HEK293 (cell line): ENCODE data around the gene MISP.

Experiments
- CTCF ChIP-seq: fragments of 450-650 bp; formaldehyde crosslinking; IDR thresholded peaks from 2 replicates; pipeline ENCODE4 v1.5.1; 2016; ENCODE audit warnings: missing biosample characterization, missing genetic modification characterization
- SETDB1 ChIP-seq: IDR thresholded peaks from one replicate; pipeline ENCODE4 v1.6.1; 2017; ENCODE audit warnings: mild to moderate bottlenecking, low read length, moderate library complexity, mixed read lengths; ENCODE audit not compliant: insufficient read length
- SP3 ChIP-seq: fragments of 450-650 bp; formaldehyde crosslinking; IDR thresholded peaks from 2 replicates; pipeline ENCODE4 v1.5.1; 2016; ENCODE audit warnings: missing biosample characterization, missing genetic modification characterization
- YY2 ChIP-seq: fragments of 450-650 bp; formaldehyde crosslinking; IDR thresholded peaks from 2 replicates; pipeline ENCODE4 v1.5.1; 2016; ENCODE audit warnings: missing biosample characterization, missing genetic modification characterization
- ZBTB6 ChIP-seq: fragments of 450-650 bp; formaldehyde crosslinking; IDR thresholded peaks from 2 replicates; pipeline ENCODE4 v1.5.1; 2017; ENCODE audit warnings: missing biosample characterization, missing genetic modification characterization
- ZNF114 ChIP-seq: fragments of 450-650 bp; formaldehyde crosslinking; IDR thresholded peaks from 2 replicates; pipeline ENCODE4 v1.5.0; 2017; ENCODE audit warnings: missing biosample characterization, missing genetic modification characterization
- ZNF132 ChIP-seq: fragments of 450-650 bp; formaldehyde crosslinking; IDR thresholded peaks from 2 replicates; pipeline ENCODE4 v1.5.1; 2017; ENCODE audit warnings: missing biosample characterization, missing genetic modification characterization, borderline replicate concordance
- ZNF140 ChIP-seq: fragments of 450-650 bp; formaldehyde crosslinking; IDR thresholded peaks from 2 replicates; pipeline ENCODE4 v1.5.1; 2016; ENCODE audit warnings: missing biosample characterization, missing genetic modification characterization
- ZNF146 ChIP-seq: fragments of 450-650 bp; formaldehyde crosslinking; IDR thresholded peaks from 2 replicates; pipeline ENCODE4 v1.5.1; 2016; ENCODE audit warnings: missing biosample characterization, missing genetic modification characterization
- ZNF423 ChIP-seq: fragments of 450-650 bp; formaldehyde crosslinking; IDR thresholded peaks from 2 replicates; pipeline ENCODE4 v1.5.1; 2016; ENCODE audit warnings: missing biosample characterization, missing genetic modification characterization
- ZNF530 ChIP-seq: fragments of 450-650 bp; formaldehyde crosslinking; IDR thresholded peaks from 2 replicates; pipeline ENCODE4 v1.5.1; 2016; ENCODE audit warnings: low read depth, missing biosample characterization, missing genetic modification characterization
- ZNF701 ChIP-seq: fragments of 450-650 bp; formaldehyde crosslinking; IDR thresholded peaks from 2 replicates; pipeline ENCODE4 v1.5.1; 2016; ENCODE audit warnings: missing biosample characterization, missing genetic modification characterization
- ZNF776 ChIP-seq: fragments of 450-650 bp; formaldehyde crosslinking; IDR thresholded peaks from 2 replicates; pipeline ENCODE4 v1.5.0; 2017; ENCODE audit warnings: missing biosample characterization, missing genetic modification characterization, borderline replicate concordance
- ZNF791 ChIP-seq: fragments of 450-650 bp; formaldehyde crosslinking; IDR thresholded peaks from 2 replicates; pipeline ENCODE4 v1.5.1; 2016; ENCODE audit warnings: missing biosample characterization, missing genetic modification characterization

GRCh38 chr19:793806-794205 is 42.9 kb downstream of the MISP start:
- TF ChIP-seq CTCF (no peak), YY2 (tag by site-specific recombination) (no peak), ZNF791 (no peak), ZNF423 (tag by site-specific recombination) (no peak), ZNF140 (tag by site-specific recombination) (no peak), ZBTB6 (tag by site-specific recombination) (no peak), SP3 (tag by site-specific recombination) (no peak), ZNF132 (no peak), ZNF146 (no peak), ZNF776 (no peak), ZNF114 (tag by site-specific recombination) (no peak), ZNF530 (tag by site-specific recombination) (no peak), ZNF701 (tag by site-specific recombination) (no peak), SETDB1 (no peak)
